Endothelial cell of umbilical vein (primary cell): ENCODE measurements around the gene SH3PXD2A. TPM values are rescaled to one million over a fixed set of nuclear protein-coding genes. Genes with fewer than 3 reads are reported as not detected.

Source experiments
- BruUV-seq: library from RNA; stranded (reverse); fragments of 400-500 nt; replicated peaks from 2 replicates; lab custom pipeline; 2021; lab: Mats Ljungman, UMichigan
- CTCF ChIA-PET: fragments of 300-600, 350-600 bp; sonication (Branson Sonifier 250); formaldehyde crosslinking; loops from one replicate; lab custom pipeline; 2021; ENCODE audit warnings: antibody characterized with exemption, inconsistent platforms; lab: Charles Lee
- POLR2A ChIA-PET: fragments of 300-600, 350-600 bp; sonication (Branson Sonifier 250); formaldehyde crosslinking; loops from one replicate; lab custom pipeline; 2021; ENCODE audit warnings: antibody characterized with exemption, inconsistent platforms; lab: Charles Lee
- DNase-seq: peaks from one replicate; pipeline ENCODE4 v3.0.0-alpha.2; 2011; ENCODE audit warnings: low read depth, low spot score
- FAIRE-seq: peaks from 2 replicates; lab custom pipeline; 2011; peaks lifted over from hg19 to GRCh38; lab: Jason Lieb, UNC
- H2AFZ ChIP-seq: 2 replicates; pipeline ENCODE4 v1.6.0; 2012; ENCODE audit warnings: low read depth, low read length, control low read depth, inconsistent platforms
- H3K27ac ChIP-seq: 2 replicates; pipeline ENCODE4 v1.5.1; 2011; ENCODE audit warnings: low read depth, mild to moderate bottlenecking, control low read depth, low read length, moderate library complexity; ENCODE audit not compliant: insufficient read depth
- H3K27me3 ChIP-seq, 2 experiments: 2 replicates each; pipeline versions ENCODE4 v1.6.0 to v1.6.1; 2011; ENCODE audit warnings: low read length in 2 of 2, mixed read lengths in 1 of 2; ENCODE audit not compliant: control insufficient read depth in 2 of 2, insufficient read depth in 2 of 2
- H3K36me3 ChIP-seq, 2 experiments: 2 replicates in 1 of 2; 3 replicates in 1 of 2; pipeline ENCODE4 v1.5.1; 2011; ENCODE audit warnings: low read length in 2 of 2, mild to moderate bottlenecking in 1 of 2, moderate library complexity in 1 of 2; ENCODE audit not compliant: control insufficient read depth in 2 of 2, insufficient read depth in 2 of 2; ENCODE audit errors: extremely low read depth in 1 of 2
- H3K4me1 ChIP-seq: 3 replicates; pipeline ENCODE4 v1.5.1; 2011; ENCODE audit warnings: mild to moderate bottlenecking, low read length; ENCODE audit not compliant: control insufficient read depth, insufficient read depth; ENCODE audit errors: extremely low read depth
- H3K4me2 ChIP-seq: 2 replicates; pipeline ENCODE4 v1.6.1; 2011; ENCODE audit warnings: low read length, control low read depth, mixed read lengths; ENCODE audit not compliant: insufficient read depth
- H3K4me3 ChIP-seq, 3 experiments: fragments of 200-600 bp in 1 of 3; sonication (generic), shearing (Covaris generic) in 1 of 3; replicated peaks in 1 of 3; 2 replicates each; pipeline ENCODE4 v1.5.1; 2011 to 2016; ENCODE audit warnings: control low read depth in 3 of 3, low read length in 3 of 3, mild to moderate bottlenecking in 2 of 3, inconsistent platforms in 1 of 3, low read depth in 1 of 3, moderate library complexity in 1 of 3; ENCODE audit not compliant: insufficient read depth in 1 of 3
- H3K79me2 ChIP-seq: 2 replicates; pipeline ENCODE4 v1.6.0; 2012; ENCODE audit warnings: low read length, inconsistent platforms; ENCODE audit not compliant: control insufficient read depth, insufficient read depth
- H3K9ac ChIP-seq: replicated peaks from 2 replicates; pipeline ENCODE3; 2011; ENCODE audit warnings: low read length, control low read depth; ENCODE audit not compliant: insufficient read depth; ENCODE audit errors: extremely low read depth
- H3K9me1 ChIP-seq: replicated peaks from 3 replicates; pipeline ENCODE4 v1.6.0; 2011; ENCODE audit warnings: mild to moderate bottlenecking, low read length; ENCODE audit not compliant: control insufficient read depth, insufficient read depth; ENCODE audit errors: extremely low read depth
- H3K9me3 ChIP-seq: replicated peaks from 2 replicates; pipeline ENCODE4 v1.5.1; 2012; ENCODE audit warnings: low read length, inconsistent platforms; ENCODE audit not compliant: control insufficient read depth, insufficient read depth
- H4K20me1 ChIP-seq: replicated peaks from 2 replicates; pipeline ENCODE3; 2011; ENCODE audit warnings: mild to moderate bottlenecking, low read length; ENCODE audit not compliant: control insufficient read depth, insufficient read depth; ENCODE audit errors: extremely low read depth
- EZH2 ChIP-seq: IDR thresholded peaks from 2 replicates; pipeline ENCODE4 v1.6.1; 2012; ENCODE audit warnings: borderline replicate concordance, low read depth, mild to moderate bottlenecking, moderate library complexity, low read length, inconsistent platforms; ENCODE audit not compliant: severe bottlenecking
- FOS ChIP-seq: IDR thresholded peaks from 2 replicates; pipeline ENCODE4 v1.6.1; 2011; ENCODE audit warnings: mild to moderate bottlenecking, low read length, moderate library complexity, borderline replicate concordance; ENCODE audit not compliant: insufficient read depth
- GATA2 ChIP-seq: IDR thresholded peaks from 2 replicates; pipeline ENCODE4 v1.7.0; 2011; ENCODE audit warnings: low read depth, mild to moderate bottlenecking, moderate library complexity, mixed read lengths, low read length; ENCODE audit not compliant: insufficient read length, insufficient read depth
- JUN ChIP-seq: IDR thresholded peaks from 2 replicates; pipeline ENCODE4 v1.6.1; 2011; ENCODE audit warnings: borderline replicate concordance, low read depth; ENCODE audit not compliant: insufficient read length, insufficient read depth
- MYC ChIP-seq: IDR thresholded peaks from one replicate; pipeline ENCODE4 v1.6.1; 2011; ENCODE audit warnings: mild to moderate bottlenecking, low read depth, low read length
- POLR2A ChIP-seq: IDR thresholded peaks from 2 replicates; pipeline ENCODE4 v1.6.1; 2012; ENCODE audit warnings: low read depth, mild to moderate bottlenecking, control low read depth, low read length
- POLR2AphosphoS5 ChIP-seq: IDR thresholded peaks from 2 replicates; pipeline ENCODE4 v1.6.1; 2012; ENCODE audit warnings: low read depth, mild to moderate bottlenecking, control low read depth, low read length, moderate library complexity; ENCODE audit not compliant: insufficient read depth
- dilution Hi-C: fragments of 300-500 bp; cut with MboI; formaldehyde crosslinking; loops from one replicate; pipeline ENCODE4 v1.15.0; 2019; ENCODE audit warnings: low sequenced_read_pairs; ENCODE audit not compliant: extremely low pct_ligation_motif_present
- intact Hi-C: fragments of 100-400 bp; cut with micrococcal nuclease; formaldehyde crosslinking; loops from one replicate; pipeline ENCODE4 v1.10.0; 2022
- polyA plus RNA-seq, 4 experiments: library from polyadenylated mRNA; depleted of rRNA in 3 of 4; stranded (reverse) in 3 of 4; unstranded in 1 of 4; fragments of >200 nt; gene quantifications; 2 replicates each; pipeline versions ENCODE4 v1.2.1 to v1.2.3, GENCODE V29; 2011 to 2012; ENCODE audit warnings: missing spikeins in 1 of 4
- total RNA-seq: library from RNA; stranded (reverse); gene quantifications from 2 replicates; pipeline ENCODE4 v1.2.3, GENCODE V29; 2021
- TF ChIP-seq, protein P1 (sequence below), 2 donors: IDR thresholded peaks; 1 replicate in 1 of 2; 2 replicates in 1 of 2; pipeline ENCODE4 v1.5.1; 2011; ENCODE audit warnings: low read length in 2 of 2, mild to moderate bottlenecking in 2 of 2, moderate library complexity in 2 of 2, control low read depth in 1 of 2, inconsistent platforms in 1 of 2, low read depth in 1 of 2; ENCODE audit not compliant: insufficient read depth in 1 of 2; ENCODE audit errors: extremely low read depth in 1 of 2
- TF ChIP-seq, protein P2 (sequence below): IDR thresholded peaks from 2 replicates; pipeline ENCODE4 v1.6.1; 2011; ENCODE audit not compliant: insufficient read depth, insufficient read length

The SH3PXD2A gene
- total and polyA plus RNA-seq, 2 donors (not counting 3 experiments of a cell fraction or from before 2014, with no cell fraction given): 1.4 to 5.1 TPM

DNA sequence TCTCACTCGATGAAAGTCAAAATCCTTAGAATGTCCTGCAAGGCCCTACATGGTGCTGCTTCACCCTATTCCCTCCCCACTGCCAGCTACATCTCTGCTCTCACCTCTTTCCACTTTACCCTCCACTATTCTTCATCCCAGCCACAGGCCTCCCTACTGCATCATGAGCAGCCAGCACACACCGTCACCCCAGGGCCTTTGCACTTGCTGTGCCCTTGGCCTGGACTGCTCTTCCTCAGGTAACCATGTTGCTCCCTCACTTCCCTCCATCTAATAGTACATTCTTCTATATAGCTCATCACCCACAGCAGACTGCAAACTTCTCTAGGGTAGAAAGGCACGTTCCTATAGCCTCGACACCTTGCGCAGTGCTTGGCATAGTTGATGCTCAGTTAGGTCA lies 167.7 kb downstream of the SH3PXD2A start:
- Histone ChIP-seq H4K20me1 (no peaks in the 10 kb centered on the region), H3K9me3 (no peaks in the 10 kb centered on the region), H3K36me3 (no peaks in the 10 kb centered on the region), H3K4me1 (no peaks in the 10 kb centered on the region), H3K9ac (no peak overlapping the region), H3K27me3 (no peaks in the 10 kb centered on the region), H3K4me2 (no peak overlapping the region), H3K9me1 (no peaks in the 10 kb centered on the region), H2AFZ (no peak overlapping the region), H3K4me3 (no peak overlapping the region), H3K27ac (no peak overlapping the region), H3K79me2 (no peaks in the 10 kb centered on the region)
- ChIA-PET POLR2A (no interaction called here), CTCF (interaction anchor here (1.0 to 3.1 kb wide), 8 partner anchors 9 to 94 kb away, joined by 3 to 99 read pairs (median 19); no protein-coding TSS in a partner anchor)
- no TSS peak for BruUV-seq
- TF ChIP-seq GATA2 (no peak), FOS (no peak), JUN (no peak), POLR2A (no peak), MYC (no peak), EZH2 (no peak), POLR2AphosphoS5 (no peak)
- TF ChIP-seq, protein P1, sequence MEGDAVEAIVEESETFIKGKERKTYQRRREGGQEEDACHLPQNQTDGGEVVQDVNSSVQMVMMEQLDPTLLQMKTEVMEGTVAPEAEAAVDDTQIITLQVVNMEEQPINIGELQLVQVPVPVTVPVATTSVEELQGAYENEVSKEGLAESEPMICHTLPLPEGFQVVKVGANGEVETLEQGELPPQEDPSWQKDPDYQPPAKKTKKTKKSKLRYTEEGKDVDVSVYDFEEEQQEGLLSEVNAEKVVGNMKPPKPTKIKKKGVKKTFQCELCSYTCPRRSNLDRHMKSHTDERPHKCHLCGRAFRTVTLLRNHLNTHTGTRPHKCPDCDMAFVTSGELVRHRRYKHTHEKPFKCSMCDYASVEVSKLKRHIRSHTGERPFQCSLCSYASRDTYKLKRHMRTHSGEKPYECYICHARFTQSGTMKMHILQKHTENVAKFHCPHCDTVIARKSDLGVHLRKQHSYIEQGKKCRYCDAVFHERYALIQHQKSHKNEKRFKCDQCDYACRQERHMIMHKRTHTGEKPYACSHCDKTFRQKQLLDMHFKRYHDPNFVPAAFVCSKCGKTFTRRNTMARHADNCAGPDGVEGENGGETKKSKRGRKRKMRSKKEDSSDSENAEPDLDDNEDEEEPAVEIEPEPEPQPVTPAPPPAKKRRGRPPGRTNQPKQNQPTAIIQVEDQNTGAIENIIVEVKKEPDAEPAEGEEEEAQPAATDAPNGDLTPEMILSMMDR (IDR thresholded peaks at IDR 0.05; ENCODE audit: extremely low read depth in 1 of 2, insufficient read depth in 1 of 2, low read depth in 1 of 2, low read length in 2 of 2): no peak
- TF ChIP-seq, protein P2, sequence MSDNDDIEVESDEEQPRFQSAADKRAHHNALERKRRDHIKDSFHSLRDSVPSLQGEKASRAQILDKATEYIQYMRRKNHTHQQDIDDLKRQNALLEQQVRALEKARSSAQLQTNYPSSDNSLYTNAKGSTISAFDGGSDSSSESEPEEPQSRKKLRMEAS: no peak
- DNase-seq (no peak), FAIRE-seq (no peak)
- intact Hi-C loops: loop anchor here (10.0 kb wide), 1 partner anchor 263 kb away; no protein-coding TSS in a partner anchor
- dilution Hi-C loops: no loop called here
